MM.1S (cell line): Measurements from ENCODE around the gene KIF20B.

ENCODE experiments used
- DNase-seq: peaks from one replicate; pipeline ENCODE4 v3.0.0-alpha.2; 2015
- H2AFZ ChIP-seq: fragments of 300-600 bp; sonication (generic); 2 replicates; pipeline ENCODE4 v1.6.0; 2016; ENCODE audit warnings: antibody characterized with exemption, low read length
- H3F3A ChIP-seq: fragments of 300-600 bp; sonication (generic); 2 replicates; pipeline ENCODE4 v1.6.1; 2016; ENCODE audit warnings: mild to moderate bottlenecking, antibody characterized with exemption, low read length, moderate library complexity, mixed read lengths; ENCODE audit not compliant: insufficient read depth
- H3K27ac ChIP-seq: fragments of 300-600 bp; sonication (generic); 2 replicates; pipeline ENCODE4 v1.5.1; 2016; ENCODE audit warnings: mild to moderate bottlenecking, low read length
- H3K27me3 ChIP-seq: fragments of 300-600 bp; sonication (generic); replicated peaks from 2 replicates; pipeline ENCODE4 v1.6.0; 2016; ENCODE audit warnings: low read length; ENCODE audit not compliant: insufficient read depth
- H3K36me3 ChIP-seq: fragments of 300-600 bp; sonication (generic); replicated peaks from 2 replicates; pipeline ENCODE4 v1.6.1; 2016; ENCODE audit warnings: mild to moderate bottlenecking, low read length, mixed read lengths; ENCODE audit not compliant: insufficient read depth
- H3K4me1 ChIP-seq: fragments of 300-600 bp; sonication (generic); 2 replicates; pipeline ENCODE4 v1.6.1; 2016; ENCODE audit warnings: low read length, mixed read lengths
- H3K4me2 ChIP-seq: fragments of 300-600 bp; sonication (generic); 2 replicates; pipeline ENCODE4 v1.6.0; 2016; ENCODE audit warnings: low read depth, low read length
- H3K4me3 ChIP-seq: fragments of 300-600 bp; sonication (generic); 2 replicates; pipeline ENCODE4 v1.5.1; 2016; ENCODE audit warnings: low read length, mixed read lengths
- H3K79me2 ChIP-seq: fragments of 300-600 bp; sonication (generic); 2 replicates; pipeline ENCODE4 v1.6.1; 2016; ENCODE audit warnings: mixed run types, low read length, mixed read lengths
- H3K9ac ChIP-seq: fragments of 300-600 bp; sonication (generic); 2 replicates; pipeline ENCODE4 v1.6.1; 2016; ENCODE audit warnings: low read length, mixed read lengths
- H3K9me2 ChIP-seq: fragments of 300-600 bp; sonication (generic); replicated peaks from 2 replicates; pipeline ENCODE4 v1.6.1; 2016; ENCODE audit warnings: mild to moderate bottlenecking, low read length, mixed read lengths; ENCODE audit not compliant: insufficient read depth
- H3K9me3 ChIP-seq: fragments of 300-600 bp; sonication (generic); replicated peaks from 2 replicates; pipeline ENCODE4 v1.6.1; 2016; ENCODE audit warnings: mild to moderate bottlenecking, low read length, mixed read lengths; ENCODE audit not compliant: insufficient read depth
- H4K20me1 ChIP-seq: fragments of 300-600 bp; sonication (generic); 2 replicates; pipeline ENCODE4 v1.6.1; 2016; ENCODE audit warnings: mild to moderate bottlenecking, low read length, moderate library complexity, mixed read lengths; ENCODE audit not compliant: insufficient read depth
- EZH2 ChIP-seq: fragments of 300-600 bp; sonication (generic); optimal IDR thresholded peaks from 2 replicates; pipeline ENCODE3; 2017; ENCODE audit warnings: low read depth, mild to moderate bottlenecking, antibody characterized with exemption, low read length, mixed read lengths
- EZH2phosphoT487 ChIP-seq: fragments of 300-600 bp; sonication (generic); IDR thresholded peaks from 2 replicates; pipeline ENCODE4 v1.6.1; 2018; ENCODE audit warnings: antibody characterized with exemption, low read length
- TF ChIP-seq, protein P1 (sequence below): fragments of 300-600 bp; sonication (generic); IDR thresholded peaks from 2 replicates; pipeline ENCODE4 v1.5.1; 2016; ENCODE audit warnings: antibody characterized with exemption, low read length, mixed read lengths

KIF20B gene

DNA sequence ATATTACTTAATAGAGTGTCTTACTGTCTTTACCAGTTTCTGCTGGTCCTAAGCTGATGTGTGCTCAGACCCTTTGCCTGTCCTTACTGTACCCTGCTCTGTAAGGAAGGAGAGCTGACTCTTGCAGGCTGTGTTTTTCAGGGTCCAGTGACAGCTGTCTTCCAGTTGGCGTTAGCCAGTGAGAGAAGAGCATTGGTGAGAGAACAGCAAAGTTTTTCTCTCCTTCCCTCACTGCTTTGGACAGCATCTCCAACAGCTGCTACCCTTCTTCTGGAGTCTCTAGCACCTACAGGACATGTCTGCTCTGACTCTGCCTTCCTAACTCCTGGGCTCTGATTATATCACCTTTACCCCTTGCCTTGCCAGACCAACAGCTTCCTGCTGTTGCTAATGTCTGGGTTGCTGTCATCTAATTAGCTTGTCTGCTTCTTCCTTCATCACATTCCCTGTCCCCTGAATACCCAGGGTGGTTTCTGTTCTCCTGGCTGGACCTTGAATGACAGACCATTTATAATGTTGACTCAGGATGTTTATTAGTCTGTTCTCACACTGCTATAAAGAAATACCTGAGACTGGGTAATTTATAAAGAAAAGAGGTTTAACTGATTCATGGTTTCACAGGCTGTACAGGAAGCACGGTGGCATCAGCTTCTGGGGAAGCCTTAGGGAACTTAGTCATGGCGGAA is 32.9 kb upstream of the KIF20B start:
- no peaks in the 10 kb centered on the region for H3K9me3 ChIP-seq
- TF ChIP-seq, protein P1, sequence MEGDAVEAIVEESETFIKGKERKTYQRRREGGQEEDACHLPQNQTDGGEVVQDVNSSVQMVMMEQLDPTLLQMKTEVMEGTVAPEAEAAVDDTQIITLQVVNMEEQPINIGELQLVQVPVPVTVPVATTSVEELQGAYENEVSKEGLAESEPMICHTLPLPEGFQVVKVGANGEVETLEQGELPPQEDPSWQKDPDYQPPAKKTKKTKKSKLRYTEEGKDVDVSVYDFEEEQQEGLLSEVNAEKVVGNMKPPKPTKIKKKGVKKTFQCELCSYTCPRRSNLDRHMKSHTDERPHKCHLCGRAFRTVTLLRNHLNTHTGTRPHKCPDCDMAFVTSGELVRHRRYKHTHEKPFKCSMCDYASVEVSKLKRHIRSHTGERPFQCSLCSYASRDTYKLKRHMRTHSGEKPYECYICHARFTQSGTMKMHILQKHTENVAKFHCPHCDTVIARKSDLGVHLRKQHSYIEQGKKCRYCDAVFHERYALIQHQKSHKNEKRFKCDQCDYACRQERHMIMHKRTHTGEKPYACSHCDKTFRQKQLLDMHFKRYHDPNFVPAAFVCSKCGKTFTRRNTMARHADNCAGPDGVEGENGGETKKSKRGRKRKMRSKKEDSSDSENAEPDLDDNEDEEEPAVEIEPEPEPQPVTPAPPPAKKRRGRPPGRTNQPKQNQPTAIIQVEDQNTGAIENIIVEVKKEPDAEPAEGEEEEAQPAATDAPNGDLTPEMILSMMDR, result no peak
- no peak for TF ChIP-seq EZH2
- TF ChIP-seq EZH2phosphoT487, result no peak
- no peaks in the 10 kb centered on the region for H3K4me1 ChIP-seq
- no peak overlapping the region for H3K27ac ChIP-seq
- no peaks in the 10 kb centered on the region for H3F3A ChIP-seq
- no peak overlapping the region for H3K4me3 ChIP-seq
- no peak overlapping the region for H3K4me2 ChIP-seq
- H4K20me1 ChIP-seq, result no peaks in the 10 kb centered on the region
- H2AFZ ChIP-seq, result no peak overlapping the region
- DNase-seq, result no peak
- no peaks in the 10 kb centered on the region for H3K79me2 ChIP-seq
- no peaks in the 10 kb centered on the region for H3K27me3 ChIP-seq
- H3K9me2 ChIP-seq, result no peaks in the 10 kb centered on the region
- no peak overlapping the region for H3K9ac ChIP-seq
- H3K36me3 ChIP-seq, result no peaks in the 10 kb centered on the region

DNA sequence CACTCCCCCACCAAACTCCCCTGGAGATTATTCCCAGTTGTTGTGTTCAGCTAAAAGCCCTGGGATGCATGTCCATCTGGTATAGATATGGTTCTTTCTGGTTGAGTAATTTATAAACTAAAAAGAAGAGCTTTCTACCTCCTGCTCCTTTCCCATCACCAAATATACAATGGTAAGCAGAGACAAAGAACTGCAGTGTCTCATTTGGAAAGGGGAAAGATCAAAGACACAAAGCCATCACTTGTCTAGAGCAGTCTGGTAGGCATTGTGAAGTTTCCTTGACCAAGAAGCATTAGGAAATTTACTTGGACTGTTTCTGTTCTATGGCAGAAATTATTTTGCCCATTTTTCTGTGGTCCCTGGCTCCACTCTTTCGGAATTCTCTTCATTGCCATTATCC is 31.4 kb upstream of the KIF20B start:
- Histone ChIP-seq H3K4me3 (no peak overlapping the region), H3K9me3 (no peaks in the 10 kb centered on the region), H3K4me1 (no peaks in the 10 kb centered on the region), H3K79me2 (no peaks in the 10 kb centered on the region), H3F3A (no peaks in the 10 kb centered on the region), H4K20me1 (no peaks in the 10 kb centered on the region), H3K4me2 (no peak overlapping the region), H3K9ac (no peak overlapping the region), H2AFZ (no peak overlapping the region), H3K27ac (no peak overlapping the region), H3K36me3 (no peaks in the 10 kb centered on the region), H3K9me2 (no peaks in the 10 kb centered on the region), H3K27me3 (no peaks in the 10 kb centered on the region)
- TF ChIP-seq EZH2 (no peak), EZH2phosphoT487 (no peak)
- TF ChIP-seq, protein P1, result no peak
- DNase-seq, result no peak

DNA sequence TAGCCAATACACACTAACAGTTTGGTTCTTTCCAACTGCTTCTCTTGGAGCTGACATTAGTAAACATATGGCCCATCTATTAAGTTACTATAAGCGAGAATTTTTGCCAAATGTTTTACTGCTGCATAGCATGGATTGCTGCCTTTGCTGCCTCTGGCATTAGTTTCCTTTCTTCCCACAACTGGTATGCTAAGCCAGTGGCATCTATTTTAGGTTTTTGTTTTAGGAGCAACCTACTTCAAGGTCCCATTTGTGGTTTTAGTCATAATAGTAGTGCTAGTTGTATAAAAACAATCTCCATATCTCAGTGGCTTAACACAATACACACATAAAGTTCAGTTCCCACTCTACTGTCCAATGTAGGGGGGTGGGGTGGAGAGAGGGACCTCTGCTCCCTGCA is 30.5 kb upstream of the KIF20B start:
- TF ChIP-seq EZH2phosphoT487, result no peak
- TF ChIP-seq, protein P1, result no peak
- TF ChIP-seq EZH2, result no peak
- H3K36me3 ChIP-seq, result no peaks in the 10 kb centered on the region
- H3K4me3 ChIP-seq, result no peak overlapping the region
- H3K9me3 ChIP-seq, result no peaks in the 10 kb centered on the region
- no peak for DNase-seq
- no peak overlapping the region for H3K27ac ChIP-seq
- H3K79me2 ChIP-seq, result no peaks in the 10 kb centered on the region
- H3F3A ChIP-seq, result no peaks in the 10 kb centered on the region
- H3K27me3 ChIP-seq, result no peaks in the 10 kb centered on the region
- no peak overlapping the region for H3K9ac ChIP-seq
- H3K4me1 ChIP-seq, result no peaks in the 10 kb centered on the region
- no peak overlapping the region for H3K4me2 ChIP-seq
- H3K9me2 ChIP-seq, result no peaks in the 10 kb centered on the region
- H2AFZ ChIP-seq, result no peak overlapping the region
- H4K20me1 ChIP-seq, result no peaks in the 10 kb centered on the region
